Measurements from ENCODE around the gene TBC1D9.

TBC1D9 gene

DNA sequence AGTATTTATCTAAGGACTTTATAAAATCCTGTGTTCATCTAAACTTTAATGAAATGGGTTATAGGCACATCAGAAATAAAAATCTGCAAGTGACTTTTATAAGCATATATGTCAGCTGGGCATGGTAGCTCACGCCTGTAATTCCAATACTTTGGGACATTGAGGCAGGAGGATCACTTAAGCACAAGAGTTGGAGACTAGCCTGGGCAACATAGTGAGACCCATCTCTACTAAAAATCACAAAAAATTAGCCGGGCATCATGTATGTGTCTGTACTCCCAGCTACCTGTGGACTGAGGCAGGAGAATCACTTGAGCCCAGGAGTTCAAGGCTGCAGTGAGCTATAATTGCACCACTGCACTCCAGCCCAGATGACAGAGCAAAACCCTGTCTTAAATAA lies 20.9 kb downstream of the TBC1D9 start:
- no peak for TF ChIP-seq CTCF (IDR thresholded peaks at IDR 0.05; ENCODE audit: insufficient read depth, low read length, missing control alignments)
- no peak overlapping the region for H3K4me3 ChIP-seq (ENCODE audit: low read depth, low read length)
- no peak for DNase-seq (ENCODE audit: low read depth, low spot score)
- CTCF ChIA-PET, result no interaction called here
- POLR2A ChIA-PET, result no interaction called here

DNA sequence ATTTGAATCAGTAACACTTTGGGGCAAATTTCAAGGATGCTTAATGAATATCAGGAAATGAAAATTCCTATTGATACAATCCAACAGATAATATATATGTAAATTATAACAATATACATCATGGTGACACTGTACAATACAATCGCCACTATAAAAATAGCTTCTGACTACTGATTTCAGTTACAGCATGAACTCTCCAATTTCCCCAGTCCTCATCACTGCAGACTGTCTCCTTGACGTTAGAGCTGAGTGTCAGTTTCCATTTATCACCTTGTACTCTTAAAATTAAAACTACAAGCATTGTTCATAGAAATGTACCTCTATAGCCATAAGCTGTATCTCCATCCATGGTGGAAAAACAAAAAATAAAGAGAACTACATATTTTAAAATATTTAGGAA lies 23.4 kb downstream of the TBC1D9 start:
- no peak for TF ChIP-seq CTCF (IDR thresholded peaks at IDR 0.05; ENCODE audit: insufficient read depth, low read length, missing control alignments)
- ChIA-PET POLR2A (interaction anchor here (0.6 kb wide), 1 partner anchor 473 kb away, joined by 3 read pairs; no protein-coding TSS in a partner anchor), CTCF (no interaction called here)
- no peak overlapping the region for H3K4me3 ChIP-seq (ENCODE audit: low read depth, low read length)
- no peak for DNase-seq (ENCODE audit: low read depth, low spot score)

DNA sequence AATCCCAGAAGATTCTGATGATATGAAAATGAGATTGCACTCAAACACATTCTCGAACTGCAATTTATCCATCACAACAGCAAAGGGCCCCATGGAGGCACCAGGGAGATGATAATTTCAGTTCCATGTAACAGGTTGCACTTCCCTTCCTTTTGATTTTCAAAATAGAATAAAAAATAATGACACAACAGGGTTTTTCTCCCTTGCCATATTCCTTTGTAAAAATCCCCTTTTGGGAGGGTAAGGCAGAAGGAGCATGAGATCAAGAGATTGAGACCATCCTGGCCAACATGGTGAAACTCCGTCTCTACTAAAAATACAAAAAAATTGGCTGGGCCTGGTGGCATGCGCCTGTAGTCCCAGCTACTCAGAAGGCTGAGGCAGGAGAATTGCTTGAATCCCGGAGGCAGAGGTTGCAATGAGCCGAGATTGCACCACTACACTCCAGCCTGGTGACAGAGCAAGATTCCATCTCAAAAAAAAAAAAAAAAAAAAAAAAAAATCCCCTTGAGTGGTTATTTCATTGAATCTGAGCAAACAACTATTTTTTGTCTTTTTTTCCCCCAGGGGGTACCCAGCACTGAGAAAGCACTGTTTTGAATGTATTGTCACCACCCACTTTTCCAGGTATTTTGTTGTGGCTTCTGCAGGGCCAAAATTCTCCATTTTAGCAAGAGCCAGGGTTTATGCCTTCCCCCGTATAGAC lies 26.7 kb downstream of the TBC1D9 start:
- CTCF ChIA-PET, result interaction anchor here (1.1 to 1.2 kb wide), 2 partner anchors 9 to 11 kb away, joined by 3 read pairs; no protein-coding TSS in a partner anchor
- POLR2A ChIA-PET, result no interaction called here

GRCh38 chr4:140726776-140727500 lies 29.2 kb downstream of the TBC1D9 start:
- H3K4me3 ChIP-seq (ENCODE audit: low read depth, low read length), result no peak overlapping the region
- POLR2A ChIA-PET, result no interaction called here
- TF ChIP-seq CTCF (IDR thresholded peaks at IDR 0.05; ENCODE audit: insufficient read depth, low read length, missing control alignments), result no peak
- CTCF ChIA-PET, result no interaction called here
- no peak for DNase-seq (ENCODE audit: low read depth, low spot score)

More for the DNA sequence above, 26.7 kb downstream of the TBC1D9 start:
- no peak for DNase-seq (ENCODE audit: low read depth, low spot score)
- no peak overlapping the region for H3K4me3 ChIP-seq (ENCODE audit: low read depth, low read length)
- no peak for TF ChIP-seq CTCF (IDR thresholded peaks at IDR 0.05; ENCODE audit: insufficient read depth, low read length, missing control alignments)

GRCh38 chr4:140725556-140725955 lies 30.6 kb downstream of the TBC1D9 start:
- H3K4me3 ChIP-seq (ENCODE audit: low read depth, low read length), result no peak overlapping the region
- no peak for DNase-seq (ENCODE audit: low read depth, low spot score)
- TF ChIP-seq CTCF (IDR thresholded peaks at IDR 0.05; ENCODE audit: insufficient read depth, low read length, missing control alignments), result no peak
- ChIA-PET POLR2A (no interaction called here), CTCF (no interaction called here)

GRCh38 chr4:140724760-140725159 lies 31.4 kb downstream of the TBC1D9 start:
- ChIA-PET POLR2A (no interaction called here), CTCF (no interaction called here)
- TF ChIP-seq CTCF (IDR thresholded peaks at IDR 0.05; ENCODE audit: insufficient read depth, low read length, missing control alignments), result no peak
- DNase-seq (ENCODE audit: low read depth, low spot score), result no peak
- no peak overlapping the region for H3K4me3 ChIP-seq (ENCODE audit: low read depth, low read length)
